GM12878 (cell line): ENCODE data around the gene SLC7A1. TPM values are rescaled to one million over a fixed set of nuclear protein-coding genes. Genes with fewer than 3 reads are reported as not detected.

Source experiments
- ATAC-seq: fragments of 200-7000 bp; cut with Tn5 transposase; 3 replicates; pipeline ENCODE4 v1.9.1; 2020; ENCODE audit warnings: mild to moderate bottlenecking, moderate library complexity
- BruUV-seq: library from RNA; stranded (reverse); fragments of 400-500 nt; replicated peaks from 2 replicates; lab custom pipeline; 2021; lab: Mats Ljungman, UMichigan
- CTCF ChIA-PET: fragments of 300-600 bp; sonication (Branson Sonifier 250); formaldehyde crosslinking; extraction: SDS; loops from one replicate; lab custom pipeline; 2021; ENCODE audit warnings: inconsistent platforms; lab: Yijun Ruan, JAX
- POLR2A ChIA-PET: fragments of 350-600 bp; formaldehyde crosslinking; extraction: SDS; loops from one replicate; lab custom pipeline; 2021; ENCODE audit warnings: inconsistent platforms; lab: Charles Lee
- RAD21 ChIA-PET: fragments of 300-600 bp; sonication (Branson Sonifier 250); formaldehyde crosslinking; loops from one replicate; lab custom pipeline; 2023; ENCODE audit warnings: antibody characterized with exemption; ENCODE audit not compliant: unreplicated experiment; lab: Charles Lee
- SMC1A ChIA-PET: fragments of 300-600 bp; sonication (Branson Sonifier 250); formaldehyde crosslinking; loops from one replicate; lab custom pipeline; 2023; ENCODE audit not compliant: unreplicated experiment, uncharacterized antibody; lab: Charles Lee
- DNase-seq: peaks from one replicate; pipeline ENCODE4 v3.0.0-alpha.2; 2011; ENCODE audit warnings: low read depth, low spot score
- FAIRE-seq: peaks from 3 replicates; lab custom pipeline; 2011; peaks lifted over from hg19 to GRCh38; lab: Jason Lieb, UNC
- H2AFZ ChIP-seq: 2 replicates; pipeline ENCODE4 v1.6.0; 2011; ENCODE audit warnings: low read depth, low read length, control low read depth; ENCODE audit not compliant: control insufficient read depth
- H3K27ac ChIP-seq: 2 replicates; pipeline ENCODE4 v1.5.1; 2011; ENCODE audit warnings: control low read depth; ENCODE audit not compliant: control insufficient read depth, insufficient read depth
- H3K27me3 ChIP-seq, 2 experiments: replicated peaks in 1 of 2; 2 replicates each; pipeline versions ENCODE4 v1.6.0 to v1.6.1; 2011; ENCODE audit warnings: low read length in 1 of 2; ENCODE audit not compliant: control insufficient read depth in 2 of 2, insufficient read depth in 2 of 2
- H3K36me3 ChIP-seq, 2 experiments: 2 replicates each; pipeline ENCODE4 v1.5.1; 2011; ENCODE audit warnings: low read length in 1 of 2; ENCODE audit not compliant: control insufficient read depth in 2 of 2, insufficient read depth in 2 of 2
- H3K4me1 ChIP-seq: 2 replicates; pipeline ENCODE4 v1.6.1; 2011; ENCODE audit warnings: mild to moderate bottlenecking, low read length, moderate library complexity, mixed read lengths; ENCODE audit not compliant: control insufficient read depth, insufficient read depth
- H3K4me2 ChIP-seq: 2 replicates; pipeline ENCODE4 v1.6.0; 2011; ENCODE audit warnings: control low read depth; ENCODE audit not compliant: control insufficient read depth, insufficient read depth
- H3K4me3 ChIP-seq: fragments of 200-600 bp; sonication (generic); 2 replicates; pipeline ENCODE4 v1.5.1; 2016
- H3K79me2 ChIP-seq: 2 replicates; pipeline ENCODE4 v1.6.0; 2011; ENCODE audit warnings: low read length; ENCODE audit not compliant: control insufficient read depth, insufficient read depth
- H3K9ac ChIP-seq: 2 replicates; pipeline ENCODE4 v1.8.0; 2011; ENCODE audit warnings: low read length, control low read depth, mixed read lengths; ENCODE audit not compliant: control insufficient read depth, insufficient read depth
- H3K9me3 ChIP-seq: replicated peaks from 3 replicates; pipeline ENCODE4 v1.5.1; 2011; ENCODE audit warnings: mild to moderate bottlenecking, low read length; ENCODE audit not compliant: control insufficient read depth, insufficient read depth
- H4K20me1 ChIP-seq: 2 replicates; pipeline ENCODE4 v1.6.0; 2011; ENCODE audit not compliant: control insufficient read depth, insufficient read depth
- BACH1 ChIP-seq: fragments of 450-650 bp; IDR thresholded peaks from 2 replicates; pipeline ENCODE4 v1.6.1; 2017; ENCODE audit warnings: mild to moderate bottlenecking, borderline replicate concordance
- BCL3 ChIP-seq: IDR thresholded peaks from 2 replicates; pipeline ENCODE4 v1.6.1; 2011; ENCODE audit warnings: borderline replicate concordance, low read depth, mild to moderate bottlenecking, moderate library complexity, low read length; ENCODE audit not compliant: insufficient read depth, poor library complexity, severe bottlenecking
- BRCA1 ChIP-seq: IDR thresholded peaks from 2 replicates; pipeline ENCODE4 v1.6.1; 2011; ENCODE audit warnings: low read depth, low read length, improper control_type of control experiment
- CBX3 ChIP-seq: fragments of 200-600 bp; sonication (generic); IDR thresholded peaks from 2 replicates; pipeline ENCODE4 v1.6.1; 2016; ENCODE audit warnings: low read depth, borderline replicate concordance
- IRF3 ChIP-seq: fragments of 450-650 bp; IDR thresholded peaks from 2 replicates; pipeline ENCODE4 v1.6.1; 2014; ENCODE audit warnings: mild to moderate bottlenecking
- KDM1A ChIP-seq: fragments of 200-600 bp; sonication (generic); IDR thresholded peaks from 2 replicates; pipeline ENCODE4 v1.6.1; 2016; ENCODE audit warnings: borderline replicate concordance
- NFXL1 ChIP-seq: fragments of 450-650 bp; IDR thresholded peaks from 2 replicates; pipeline ENCODE4 v1.6.1; 2017; ENCODE audit warnings: antibody characterized with exemption, mild to moderate bottlenecking, borderline replicate concordance
- RCOR1 ChIP-seq: conservative IDR thresholded peaks from 2 replicates; pipeline ENCODE4 v1.6.1; 2012; ENCODE audit warnings: low read depth, low read length, improper control_type of control experiment
- REST ChIP-seq: IDR thresholded peaks from 2 replicates; pipeline ENCODE4 v1.6.1; 2012; ENCODE audit warnings: mild to moderate bottlenecking, low read depth, low read length
- TAF1 ChIP-seq: IDR thresholded peaks from 2 replicates; pipeline ENCODE4 v1.6.1; 2011; ENCODE audit warnings: mild to moderate bottlenecking, low read depth, low read length, borderline replicate concordance
- TCF12 ChIP-seq: IDR thresholded peaks from 2 replicates; pipeline ENCODE4 v1.6.1; 2011; ENCODE audit warnings: low read depth, mild to moderate bottlenecking, low read length
- WGBS: methylation state at CpG from one replicate; pipeline ENCODE4 v1.1.6; 2016; ENCODE audit warnings: low lambda C conversion rate; ENCODE audit not compliant: insufficient replicate concordance, insufficient coverage; ENCODE audit errors: missing lambda C conversion rate; 5-methylcytosine and 5-hydroxymethylcytosine counted together
- in situ Hi-C: fragments of 300-500 bp; cut with MboI; formaldehyde crosslinking; loops from 9 replicates; pipeline ENCODE4 v1.14.3; 2018; ENCODE audit warnings: mixed read lengths
- intact Hi-C: fragments of 100-400 bp; cut with micrococcal nuclease; formaldehyde crosslinking; loops from one replicate; pipeline ENCODE4 v1.14.2; 2022; ENCODE audit not compliant: unreplicated experiment
- polyA plus RNA-seq, 11 experiments: library from polyadenylated mRNA; depleted of rRNA in 4 of 11; unstranded in 6 of 11; stranded (reverse) in 5 of 11; fragments of >200 nt; fragmentation: Nextera tagmentation in 4 of 11; fragmentation: Illumina TruSeq in 1 of 11; extraction: Ambion mirVana in 4 of 11; extraction: Trizol in 1 of 11; gene quantifications; 1 replicate in 1 of 11; 2 replicates in 10 of 11; pipeline versions ENCODE4 v1.2.1 to v1.2.3, GENCODE V29; 2011 to 2016; ENCODE audit warnings: inconsistent platforms in 2 of 11, missing spikeins in 2 of 11, low read depth in 1 of 11
- total RNA-seq, 4 experiments: library from RNA; depleted of rRNA in 3 of 4; stranded (reverse); fragments of >200 nt in 3 of 4; fragmentation: Illumina TruSeq in 1 of 4; extraction: Trizol in 1 of 4; gene quantifications; 2 replicates each; pipeline versions ENCODE4 v1.2.1 to v1.2.3, GENCODE V29; 2013 to 2021

Gene SLC7A1
- total and polyA plus RNA-seq, 10 of the 15 experiments (the other 5 are each of a cell fraction or from before 2014, with no cell fraction given) = 6.4 to 91.7 (median 23.4) TPM

GRCh38 chr13:29511980-29512379 is 83.5 kb downstream of the SLC7A1 start:
- ATAC-seq = no peak
- CTCF ChIA-PET = no interaction called here
- TF ChIP-seq TCF12 (no peak), BACH1 (no peak), RCOR1 (no peak)
- TF ChIP-seq, all 136 proteins: peak for 0
- H3K36me3 ChIP-seq = peaks cover 18 to 26% of the 10 kb centered on the region in 2 experiments; a peak in 3 of 4 replicates
- no peak overlapping the region for H2AFZ ChIP-seq
- H3K27ac ChIP-seq = no peak overlapping the region
- no peak overlapping the region for H3K4me2 ChIP-seq
- no peak overlapping the region for H3K4me3 ChIP-seq
- H3K27me3 ChIP-seq = no peaks in the 10 kb centered on the region
- ChIA-PET POLR2A (no interaction called here), SMC1A (no interaction called here), RAD21 (no interaction called here)
- 96% methylated on average over 8 of the region's 8 CpGs for WGBS
- FAIRE-seq (no peak), DNase-seq (no peak)
- intact Hi-C loops (no loop called here), in situ Hi-C loops (no loop called here)
- no peaks in the 10 kb centered on the region for H4K20me1 ChIP-seq
- no peaks in the 10 kb centered on the region for H3K79me2 ChIP-seq
- H3K4me1 ChIP-seq = no peaks in the 10 kb centered on the region
- TSS peak; percentile 42 for BruUV-seq
- H3K9me3 ChIP-seq = no peaks in the 10 kb centered on the region
- no peak overlapping the region for H3K9ac ChIP-seq

- DNase-seq = no peak
- in situ Hi-C loops (no loop called here), intact Hi-C loops (no loop called here)
- POLR2A ChIA-PET = no interaction called here
- Histone ChIP-seq H3K27me3 (no peaks in the 10 kb centered on the region), H2AFZ (no peak overlapping the region), H3K36me3 (peaks cover 17 to 22% of the 10 kb centered on the region in 2 experiments; a peak in 3 of 4 replicates), H3K9ac (no peak overlapping the region), H3K4me1 (no peaks in the 10 kb centered on the region), H3K79me2 (no peaks in the 10 kb centered on the region), H3K27ac (no peak overlapping the region), H3K9me3 (no peaks in the 10 kb centered on the region), H3K4me3 (no peak overlapping the region), H4K20me1 (no peaks in the 10 kb centered on the region), H3K4me2 (no peak overlapping the region)
- WGBS = 94% methylated on average over 12 of the region's 12 CpGs
- no TSS peak for BruUV-seq
- RAD21 ChIA-PET = interaction anchor here (1.4 kb wide), 1 partner anchor 32 kb away, joined by 5 read pairs; no protein-coding TSS in a partner anchor
- TF ChIP-seq TAF1 (no peak), BCL3 (no peak), REST (no peak), NFXL1 (no peak), KDM1A (no peak), BRCA1 (no peak), CBX3 (no peak), IRF3 (no peak)
- FAIRE-seq = no peak
- SMC1A ChIA-PET = no interaction called here
- CTCF ChIA-PET = no interaction called here
- ATAC-seq = no peak
Observed at GRCh38 chr13:29511106-29511796, 84.2 kb downstream of the SLC7A1 start.
